B cell (primary cell): ENCODE measurements around the gene AIRE. TPM values are rescaled to one million over a fixed set of nuclear protein-coding genes. Genes with fewer than 3 reads are reported as not detected.
A peak's percentile ranks its signal among the peaks of the same experiment; 100 is the strongest.

Experiments
- ATAC-seq: fragments of 200-7000 bp; cut with Tn5 transposase; one replicate; pipeline ENCODE4 v1.10.0; 2021; ENCODE audit warnings: low read depth, mild to moderate bottlenecking, moderate number of reproducible peaks, moderate library complexity
- CTCF ChIA-PET: fragments of 350-600 bp; sonication (Branson Sonifier 250); formaldehyde crosslinking; loops from one replicate; lab custom pipeline; 2021; ENCODE audit warnings: antibody characterized with exemption, inconsistent platforms; lab: Charles Lee
- POLR2A ChIA-PET: fragments of 350-600 bp; sonication (Branson Sonifier 250); formaldehyde crosslinking; loops from one replicate; lab custom pipeline; 2021; ENCODE audit warnings: antibody characterized with exemption; lab: Charles Lee
- DNase-seq: peaks from one replicate; pipeline ENCODE4 v3.0.0; 2013
- H2AFZ ChIP-seq: 2 replicates; pipeline ENCODE4 v1.6.1; 2012; ENCODE audit warnings: mild to moderate bottlenecking, low read depth, low read length; ENCODE audit not compliant: insufficient read depth, poor library complexity, severe bottlenecking
- H3K27ac ChIP-seq, 2 donors: 1 replicate in 1 of 2; 2 replicates in 1 of 2; pipeline ENCODE4 v1.5.1; 2012 to 2013; ENCODE audit warnings: low read length in 2 of 2, mild to moderate bottlenecking in 2 of 2, moderate library complexity in 1 of 2
- H3K27me3 ChIP-seq, 4 experiments: fragments of 200-600 bp in 1 of 4; sonication (generic) in 1 of 4; replicated peaks in 1 of 4; 1 replicate in 2 of 4; 2 replicates in 2 of 4; pipeline versions ENCODE4 v1.6.1 to v1.7.0; 2013 to 2016; ENCODE audit warnings: low read length in 3 of 4, mild to moderate bottlenecking in 2 of 4, mixed read lengths in 1 of 4, moderate library complexity in 1 of 4; ENCODE audit not compliant: insufficient read depth in 4 of 4, control insufficient read depth in 3 of 4; ENCODE audit errors: control extremely low read depth in 1 of 4
- H3K36me3 ChIP-seq, 2 experiments: replicated peaks in 1 of 2; 1 replicate in 1 of 2; 2 replicates in 1 of 2; pipeline versions ENCODE4 v1.6.1 to v1.7.1; 2013; ENCODE audit warnings: low read length in 1 of 2; ENCODE audit not compliant: insufficient read depth in 2 of 2, control insufficient read depth in 1 of 2; ENCODE audit errors: control extremely low read depth in 1 of 2, extremely low read depth in 1 of 2
- H3K4me1 ChIP-seq, 2 donors: fragments of 200-600 bp in 1 of 2; sonication (generic) in 1 of 2; 1 replicate in 1 of 2; 2 replicates in 1 of 2; pipeline versions ENCODE4 v1.5.1 to v1.6.1; 2013 to 2017; ENCODE audit warnings: low read length in 2 of 2; ENCODE audit not compliant: control insufficient read depth in 2 of 2, insufficient read depth in 2 of 2
- H3K4me2 ChIP-seq: replicated peaks from 2 replicates; pipeline ENCODE3; 2012; ENCODE audit warnings: mild to moderate bottlenecking, low read depth, low read length; ENCODE audit not compliant: poor library complexity, severe bottlenecking
- H3K4me3 ChIP-seq, 5 experiments: fragments of 200-600 bp in 1 of 5; sonication (generic) in 1 of 5; 1 replicate in 3 of 5; 2 replicates in 2 of 5; pipeline versions ENCODE4 v1.5.1 to v1.7.0; 2011 to 2016; ENCODE audit warnings: low read length in 4 of 5, mild to moderate bottlenecking in 4 of 5, low read depth in 2 of 5, control low read depth in 1 of 5, moderate library complexity in 1 of 5; ENCODE audit not compliant: insufficient read depth in 1 of 5; ENCODE audit errors: control extremely low read depth in 1 of 5, extremely low read depth in 1 of 5
- H3K79me2 ChIP-seq: fragments of 200-600 bp; sonication (generic); one replicate; pipeline ENCODE4 v1.6.0; 2016; ENCODE audit warnings: low read length; ENCODE audit not compliant: control insufficient read depth, insufficient read depth
- H3K9ac ChIP-seq: fragments of 200-600 bp; sonication (generic); 2 replicates; pipeline ENCODE4 v1.6.1; 2017; ENCODE audit warnings: mild to moderate bottlenecking, low read length, moderate library complexity
- H3K9me3 ChIP-seq, 3 donors: one replicate each; pipeline versions ENCODE4 v1.6.1 to v1.7.1; 2013; ENCODE audit warnings: low read length in 2 of 3; ENCODE audit not compliant: control insufficient read depth in 2 of 3, insufficient read depth in 1 of 3; ENCODE audit errors: control extremely low read depth in 1 of 3
- H4K20me1 ChIP-seq: 2 replicates; pipeline ENCODE4 v1.6.0; 2012; ENCODE audit warnings: mild to moderate bottlenecking, low read length; ENCODE audit not compliant: insufficient read depth, control insufficient read depth, poor library complexity, severe bottlenecking
- H3K27ac Mint-ChIP-seq: one replicate; pipeline ENCODE4 v1.8.0; 2021; ENCODE audit warnings: mixed read lengths
- H3K27me3 Mint-ChIP-seq: one replicate; pipeline ENCODE4 v1.8.0; 2021; ENCODE audit warnings: mixed read lengths
- H3K4me1 Mint-ChIP-seq: one replicate; pipeline ENCODE4 v1.8.0; 2021; ENCODE audit warnings: mixed read lengths
- H3K4me3 Mint-ChIP-seq: one replicate; pipeline ENCODE4 v1.8.0; 2021; ENCODE audit warnings: mixed read lengths
- H3K9me3 Mint-ChIP-seq: one replicate; pipeline ENCODE4 v1.8.0; 2022; ENCODE audit warnings: mixed read lengths; ENCODE audit not compliant: insufficient read depth
- CTCF ChIP-seq: fragments of 200-600 bp; IDR thresholded peaks from one replicate; pipeline ENCODE4 v1.8.0; 2022; ENCODE audit warnings: antibody characterized with exemption, mild to moderate bottlenecking
- EZH2 ChIP-seq: IDR thresholded peaks from 2 replicates; pipeline ENCODE4 v1.6.1; 2012; ENCODE audit warnings: borderline replicate concordance, low read depth, mild to moderate bottlenecking, moderate library complexity, low read length; ENCODE audit not compliant: insufficient read depth, poor library complexity, severe bottlenecking
- WGBS: methylation state at CpG from one replicate; pipeline ENCODE4 v1.1.5; 2013; ENCODE audit warnings: missing lambda C conversion rate; ENCODE audit not compliant: insufficient coverage; 5-methylcytosine and 5-hydroxymethylcytosine counted together
- intact Hi-C: fragments of 100-400 bp; cut with micrococcal nuclease; formaldehyde crosslinking; loops from one replicate; pipeline ENCODE4 v1.10.0; 2022
- polyA plus RNA-seq: library from polyadenylated mRNA; depleted of rRNA; stranded (reverse); fragments of >200 nt; gene quantifications from 2 replicates; pipeline ENCODE4 v1.2.3, GENCODE V29; 2012
- total RNA-seq, 2 donors: library from RNA; stranded (reverse); fragments of 120-200 nt in 1 of 2; gene quantifications; 1 replicate in 1 of 2; 2 replicates in 1 of 2; pipeline versions ENCODE4 v1.2.3 to v1.2.4, GENCODE V29; 2013 to 2022

The AIRE gene
- total and polyA plus RNA-seq, 2 donors (not counting 1 experiment from before 2014, with no cell fraction given), result 0.37 TPM; not detected in 1

GRCh38 chr21:44326716-44327602, 41.3 kb downstream of the AIRE start:
- Histone ChIP-seq H3K27me3 (no peaks in the 10 kb centered on the region), H3K9me3 (no peaks in the 10 kb centered on the region), H3K4me1 (no peaks in the 10 kb centered on the region), H3K36me3 (peaks cover 0 to 45% of the 10 kb centered on the region in 2 experiments), H3K79me2 (no peaks in the 10 kb centered on the region), H3K27ac (no peak overlapping the region), H4K20me1 (peaks cover 47% of the 10 kb centered on the region), H3K4me3 (no peak overlapping the region), H2AFZ (no peak overlapping the region), H3K4me2 (no peak overlapping the region), H3K9ac (no peak overlapping the region)
- H3K4me1 Mint-ChIP-seq, result no peaks in the 10 kb centered on the region
- H3K27ac Mint-ChIP-seq, result no peak overlapping the region
- ChIA-PET POLR2A (no interaction called here), CTCF (no interaction called here)
- peak; percentile 4 for ATAC-seq
- no peak for DNase-seq
- intact Hi-C loops, result no loop called here
- TF ChIP-seq EZH2 (no peak), CTCF (no peak)
- no peaks in the 10 kb centered on the region for H3K27me3 Mint-ChIP-seq
- 95% methylated on average over 15 of the region's 26 CpGs for WGBS
- H3K9me3 Mint-ChIP-seq, result no peaks in the 10 kb centered on the region
- no peak overlapping the region for H3K4me3 Mint-ChIP-seq

- no peak overlapping the region for H3K4me2 ChIP-seq
- H3K36me3 ChIP-seq, result peaks cover 0 to 45% of the 10 kb centered on the region in 2 experiments
- WGBS, result 88% methylated on average over 11 of the region's 11 CpGs
- Mint-ChIP-seq H3K27ac (no peak overlapping the region), H3K27me3 (no peaks in the 10 kb centered on the region), H3K9me3 (no peaks in the 10 kb centered on the region), H3K4me1 (no peaks in the 10 kb centered on the region), H3K4me3 (no peak overlapping the region)
- POLR2A ChIA-PET, result interaction anchor here (0.6 kb wide), 1 partner anchor 467 kb away, joined by 3 read pairs; no protein-coding TSS in a partner anchor
- DNase-seq (no peak), ATAC-seq (no peak)
- no peak overlapping the region for H2AFZ ChIP-seq
- no peaks in the 10 kb centered on the region for H3K27me3 ChIP-seq
- intact Hi-C loops, result no loop called here
- H3K9ac ChIP-seq, result no peak overlapping the region
- no peaks in the 10 kb centered on the region for H3K79me2 ChIP-seq
- peaks cover 41% of the 10 kb centered on the region for H4K20me1 ChIP-seq
- TF ChIP-seq CTCF (no peak), EZH2 (no peak)
- H3K4me3 ChIP-seq, result no peak overlapping the region
- no peak overlapping the region for H3K27ac ChIP-seq
- H3K9me3 ChIP-seq, result no peaks in the 10 kb centered on the region
- CTCF ChIA-PET, result no interaction called here
- H3K4me1 ChIP-seq, result no peaks in the 10 kb centered on the region
These were observed 41.9 kb downstream of the AIRE start for GRCh38 chr21:44327603-44327974.
